Large intestine (tissue), 3 donors: Measurements from ENCODE around the gene SLC35E4. TPM values are rescaled to one million over a fixed set of nuclear protein-coding genes. Genes with fewer than 3 reads are reported as not detected.
A peak's percentile ranks its signal among the peaks of the same experiment; 100 is the strongest.

Source experiments
- DNase-seq, 2 donors: peaks; one replicate each; pipeline versions ENCODE4 v3.0.0 to v3.0.0-alpha.2; 2013
- H3K27ac ChIP-seq: one replicate; pipeline ENCODE4 v1.5.1; 2013; ENCODE audit warnings: low read length
- H3K27me3 ChIP-seq: 2 replicates; pipeline ENCODE4 v1.6.1; 2013; ENCODE audit warnings: low read length; ENCODE audit not compliant: control insufficient read depth, insufficient read depth
- H3K36me3 ChIP-seq: 2 replicates; pipeline ENCODE4 v1.6.1; 2013; ENCODE audit warnings: low read length; ENCODE audit not compliant: control insufficient read depth, insufficient read depth
- H3K4me1 ChIP-seq: one replicate; pipeline ENCODE4 v1.6.1; 2013; ENCODE audit warnings: low read length; ENCODE audit not compliant: control insufficient read depth, insufficient read depth
- H3K4me3 ChIP-seq: one replicate; pipeline ENCODE4 v1.5.1; 2013; ENCODE audit warnings: low read length
- H3K9me3 ChIP-seq: one replicate; pipeline ENCODE4 v1.6.1; 2013; ENCODE audit warnings: mild to moderate bottlenecking, low read depth, low read length, moderate library complexity; ENCODE audit not compliant: control insufficient read depth
- WGBS: methylation state at CpG from one replicate; pipeline ENCODE4 v1.1.5; 2013; ENCODE audit warnings: low lambda C conversion rate; ENCODE audit not compliant: insufficient coverage; 5-methylcytosine and 5-hydroxymethylcytosine counted together
- polyA plus RNA-seq: library from polyadenylated mRNA; unstranded; fragments of 120-200 nt; gene quantifications from one replicate; pipeline ENCODE4 v1.2.1, GENCODE V29; 2013

The SLC35E4 gene
- polyA plus RNA-seq, 1 donor, result 1.2 TPM

DNA sequence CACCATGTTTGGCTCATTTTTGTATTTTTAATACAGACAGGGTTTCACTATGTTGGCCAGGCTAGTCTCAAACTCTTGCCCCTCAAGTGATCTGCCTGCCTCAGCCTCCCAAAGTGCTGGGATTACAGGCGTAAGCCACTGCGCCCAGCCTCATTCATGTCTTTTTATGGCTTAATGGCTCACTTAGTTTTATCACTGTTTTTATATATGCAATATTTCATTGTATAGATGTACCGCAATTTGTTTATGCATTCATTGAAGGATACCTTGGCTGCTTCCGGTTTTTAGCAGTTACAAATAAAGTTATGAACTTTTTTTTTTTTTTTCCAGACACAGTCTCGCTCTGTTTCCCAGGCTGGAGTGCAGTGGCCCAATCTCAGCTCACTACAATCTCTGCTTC, 34.1 kb upstream of the SLC35E4 start:
- Histone ChIP-seq H3K4me3 (no peak overlapping the region), H3K27me3 (no peaks in the 10 kb centered on the region), H3K9me3 (no peaks in the 10 kb centered on the region), H3K27ac (no peak overlapping the region), H3K4me1 (peaks cover 5% of the 10 kb centered on the region), H3K36me3 (no peaks in the 10 kb centered on the region)
- 88% methylated on average over 2 of the region's 5 CpGs for WGBS
- DNase-seq, result no peak

DNA sequence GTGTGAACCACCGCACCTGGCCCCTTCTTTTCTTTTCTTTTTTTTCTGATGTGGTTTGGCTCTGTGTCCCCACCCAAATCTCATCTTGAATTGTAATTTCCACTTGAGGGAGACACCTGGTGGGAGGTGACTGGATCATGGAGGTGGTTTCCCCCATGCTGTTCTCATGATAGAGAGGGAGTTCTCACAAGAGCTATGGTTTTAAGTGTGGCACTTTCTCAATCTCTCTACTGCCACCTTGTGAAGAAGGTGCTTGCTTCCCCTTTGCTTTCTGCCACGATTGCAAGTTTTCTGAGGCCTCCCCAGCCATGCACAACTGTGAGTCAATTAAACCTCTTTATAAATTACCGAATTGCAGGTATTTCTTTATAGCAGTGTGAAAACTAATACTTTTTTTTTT, 33.5 kb upstream of the SLC35E4 start:
- Histone ChIP-seq H3K27ac (no peak overlapping the region), H3K4me1 (peaks cover 5% of the 10 kb centered on the region), H3K9me3 (no peaks in the 10 kb centered on the region), H3K36me3 (no peaks in the 10 kb centered on the region), H3K4me3 (no peak overlapping the region), H3K27me3 (no peaks in the 10 kb centered on the region)
- peak in 1 of 2 donors; percentile 43 for DNase-seq
- WGBS, result no CpG with 5 or more reads among the region's 3 CpGs

DNA sequence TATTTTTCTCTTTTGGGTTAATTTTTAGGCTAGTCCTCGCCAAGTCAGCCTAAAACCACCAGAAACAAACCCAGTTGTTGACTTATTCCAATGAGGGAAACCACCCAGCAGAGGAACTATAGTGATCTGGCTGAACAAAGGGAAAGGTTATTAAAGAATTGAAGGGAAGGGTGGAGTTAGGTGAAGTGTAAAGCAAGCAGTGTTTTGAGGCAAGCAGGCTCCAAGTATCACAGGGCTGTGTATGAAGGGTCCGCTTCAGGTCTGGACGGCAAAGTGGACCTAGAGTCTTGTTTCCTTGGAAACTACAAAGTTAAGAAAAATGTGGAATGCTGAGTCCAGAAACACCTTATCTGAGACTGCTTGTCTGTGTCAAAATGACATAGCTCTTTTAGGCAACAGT, 31.8 kb upstream of the SLC35E4 start:
- no peaks in the 10 kb centered on the region for H3K9me3 ChIP-seq
- no peaks in the 10 kb centered on the region for H3K36me3 ChIP-seq
- DNase-seq, result no peak
- H3K4me3 ChIP-seq, result no peak overlapping the region
- peaks cover 23% of the 10 kb centered on the region for H3K4me1 ChIP-seq
- no CpG with 5 or more reads among the region's 3 CpGs for WGBS
- H3K27me3 ChIP-seq, result no peaks in the 10 kb centered on the region
- no peak overlapping the region for H3K27ac ChIP-seq

DNA sequence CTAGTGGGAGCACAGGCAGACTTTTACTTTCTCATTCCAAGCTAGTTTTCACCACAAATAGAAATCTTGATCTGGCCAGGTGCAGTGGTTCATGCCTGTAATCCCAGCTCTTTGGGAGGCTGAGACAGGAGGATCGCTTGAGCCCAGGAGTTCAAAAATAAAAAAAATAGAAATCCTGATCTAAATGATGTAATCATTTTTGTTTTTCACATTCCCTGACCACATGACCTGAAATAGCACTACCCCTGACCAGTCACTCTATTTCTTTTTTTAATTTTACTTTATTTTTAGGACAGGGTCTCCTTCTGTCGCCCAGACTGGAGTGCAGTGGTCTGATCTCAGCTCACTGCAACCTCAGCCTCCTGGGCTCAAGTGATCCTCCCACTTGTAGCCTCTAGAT, 30.9 kb upstream of the SLC35E4 start:
- Histone ChIP-seq H3K4me3 (no peak overlapping the region), H3K4me1 (peaks cover 29% of the 10 kb centered on the region)

DNA sequence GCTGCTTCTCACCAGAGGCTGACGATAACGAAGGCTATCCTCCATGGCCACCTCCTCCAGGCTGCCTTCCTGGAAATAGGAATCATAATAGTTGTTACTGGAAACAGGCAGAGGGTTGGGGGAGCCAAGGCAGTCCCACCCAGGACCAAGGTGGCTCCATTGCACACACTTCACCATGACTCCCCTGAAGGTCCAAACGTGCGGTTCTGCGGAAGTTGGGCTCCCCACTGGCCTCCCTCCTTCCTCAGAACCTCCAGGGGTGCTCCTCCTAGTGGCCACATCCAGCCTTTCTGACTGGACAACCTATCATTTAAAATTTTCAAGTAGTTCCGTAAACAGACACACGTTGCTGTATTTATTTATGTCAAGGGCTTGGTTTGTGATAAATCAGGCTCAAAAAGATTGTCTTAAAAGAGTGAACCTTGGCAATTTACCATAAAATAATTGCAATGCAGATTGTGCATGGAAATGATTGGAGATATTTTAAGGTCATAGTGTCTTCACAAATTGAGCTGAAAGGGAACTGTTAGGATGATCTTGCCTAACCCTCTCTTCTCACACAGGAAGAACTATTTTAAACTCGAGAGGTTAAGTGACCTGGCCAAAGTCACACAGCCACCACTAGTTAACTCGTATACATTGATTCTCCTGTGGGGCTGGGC, 30.0 kb upstream of the SLC35E4 start:
- no peaks in the 10 kb centered on the region for H3K27me3 ChIP-seq
- no peaks in the 10 kb centered on the region for H3K36me3 ChIP-seq
- DNase-seq, result peak; percentile 43 to 48
- H3K27ac ChIP-seq, result peak overlapping the region; percentile 90
- H3K4me3 ChIP-seq, result peak overlapping the region; percentile 61
- no peaks in the 10 kb centered on the region for H3K9me3 ChIP-seq
- H3K4me1 ChIP-seq, result peaks cover 31% of the 10 kb centered on the region
- WGBS, result 0% methylated on average over 2 of the region's 9 CpGs

More for the DNA sequence above, 30.9 kb upstream of the SLC35E4 start:
- no peak for DNase-seq
- Histone ChIP-seq H3K36me3 (no peaks in the 10 kb centered on the region), H3K27ac (no peak overlapping the region), H3K9me3 (no peaks in the 10 kb centered on the region), H3K27me3 (no peaks in the 10 kb centered on the region)
- 100% methylated on average over 1 of the region's 2 CpGs for WGBS

DNA sequence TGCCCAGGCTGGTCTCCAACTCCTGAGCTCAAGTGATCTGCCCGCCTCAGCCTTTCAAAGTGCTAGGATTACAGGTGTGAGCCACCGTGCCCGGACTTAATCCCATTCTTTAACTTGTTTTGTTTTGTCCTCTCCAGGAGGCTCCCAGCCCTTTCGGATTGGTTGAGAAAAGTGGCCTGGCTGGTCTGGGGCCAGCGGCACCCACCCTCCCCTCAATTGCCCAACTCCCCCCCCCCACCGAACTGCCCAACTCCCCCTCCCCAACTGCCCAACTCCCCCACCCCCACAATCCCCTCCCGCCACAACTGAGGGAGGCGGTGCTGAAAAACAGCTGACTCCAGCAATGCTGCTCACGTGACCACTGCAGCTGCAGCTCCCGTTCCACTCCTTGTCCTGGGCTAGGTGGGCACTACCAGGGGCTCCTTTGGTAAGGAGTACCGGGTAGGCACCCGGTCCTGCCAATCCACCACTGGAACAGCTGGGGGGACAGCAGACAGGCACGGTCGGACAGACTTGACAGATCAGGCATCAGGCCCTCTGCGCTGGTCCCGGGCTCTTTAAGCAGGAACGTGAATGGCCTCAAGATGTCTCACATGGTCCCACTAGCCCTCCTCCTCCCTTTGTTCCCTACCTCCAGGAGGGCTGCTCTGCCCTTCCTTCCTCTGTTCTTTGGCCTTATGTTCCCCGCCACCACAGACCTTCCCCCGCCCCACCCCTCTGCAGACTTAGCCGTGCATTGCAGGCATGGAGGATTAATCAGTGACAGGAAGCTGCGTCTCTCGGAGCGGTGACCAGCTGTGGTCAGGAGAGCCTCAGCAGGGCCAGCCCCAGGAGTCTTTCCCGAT, 28.9 kb upstream of the SLC35E4 start, which contains the start of gene TCN2:
Gene TCN2, plus strand, starts transcription at position 720 of the 845 bp plus-strand sequence. CDS start 158 bp downstream, outside the sequence.
- Histone ChIP-seq H3K9me3 (no peaks in the 10 kb centered on the region), H3K4me1 (peaks cover 31% of the 10 kb centered on the region), H3K27ac (peak within 1 kb of the TSS; percentile 90), H3K4me3 (peak within 1 kb of the TSS; percentile 61), H3K27me3 (no peaks in the 10 kb centered on the region), H3K36me3 (peaks cover 6% of the 10 kb centered on the region)
- no CpG with 5 or more reads among the region's 24 CpGs for WGBS
- DNase-seq, result peak; percentile 79 to 85

DNA sequence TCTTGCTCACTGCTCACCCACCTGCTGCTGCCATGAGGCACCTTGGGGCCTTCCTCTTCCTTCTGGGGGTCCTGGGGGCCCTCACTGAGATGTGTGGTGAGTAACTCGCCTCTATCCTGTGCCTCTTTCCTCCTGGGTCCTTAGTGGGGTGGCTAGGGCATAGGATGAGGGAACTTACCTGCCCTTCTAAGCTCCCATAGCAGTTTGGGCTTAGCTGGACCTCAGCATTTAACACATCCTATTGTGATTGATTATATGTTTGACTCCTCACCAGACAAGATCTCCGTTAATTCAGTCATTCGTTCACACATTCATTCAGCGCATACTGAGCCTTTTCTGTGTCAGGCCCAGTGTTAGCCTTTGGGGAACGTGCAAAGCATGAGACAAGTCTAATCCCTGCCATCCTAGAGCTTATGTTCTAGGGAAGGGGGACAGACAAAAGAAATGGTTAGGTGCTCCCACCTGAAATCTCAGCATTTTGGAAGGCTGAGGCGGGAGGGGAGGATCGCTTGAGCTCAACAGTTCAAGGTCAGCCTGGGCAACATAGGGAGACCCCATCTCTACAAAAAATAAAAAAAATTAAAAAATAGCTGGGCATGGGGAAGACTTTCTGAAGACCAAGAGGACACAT, 28.2 kb upstream of the SLC35E4 start:
- Histone ChIP-seq H3K27ac (peak overlapping the region; percentile 90), H3K4me3 (peak overlapping the region; percentile 61), H3K36me3 (peaks cover 6% of the 10 kb centered on the region), H3K4me1 (peaks cover 31% of the 10 kb centered on the region), H3K27me3 (no peaks in the 10 kb centered on the region), H3K9me3 (no peaks in the 10 kb centered on the region)
- no peak for DNase-seq
- no CpG with 5 or more reads among the region's 7 CpGs for WGBS

DNA sequence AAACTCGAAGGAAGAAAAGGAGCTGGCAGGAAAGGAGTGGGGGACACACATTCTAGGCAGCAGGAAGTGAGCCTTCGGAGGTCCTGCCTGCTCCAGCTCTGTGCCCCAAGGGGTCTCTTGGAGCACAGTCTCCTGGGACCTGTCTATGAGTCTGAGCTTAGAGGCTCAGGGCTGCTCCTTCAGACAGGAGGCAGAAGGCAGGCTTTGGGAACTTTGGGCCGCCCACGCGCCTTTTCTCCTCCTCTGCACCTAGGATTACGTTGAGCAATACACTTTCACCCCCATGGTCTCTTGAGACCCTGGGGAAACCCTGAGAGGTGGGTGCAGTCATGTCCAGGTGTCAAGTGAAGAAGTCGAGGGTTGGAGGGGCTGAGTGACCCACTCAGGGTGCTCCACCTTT, 27.6 kb upstream of the SLC35E4 start:
- peaks cover 31% of the 10 kb centered on the region for H3K4me1 ChIP-seq
- H3K4me3 ChIP-seq, result no peak overlapping the region
- peak overlapping the region; percentile 90 for H3K27ac ChIP-seq
- no peaks in the 10 kb centered on the region for H3K9me3 ChIP-seq
- DNase-seq, result no peak
- WGBS, result no CpG with 5 or more reads among the region's 7 CpGs
- H3K36me3 ChIP-seq, result peaks cover 11% of the 10 kb centered on the region
- H3K27me3 ChIP-seq, result no peaks in the 10 kb centered on the region

DNA sequence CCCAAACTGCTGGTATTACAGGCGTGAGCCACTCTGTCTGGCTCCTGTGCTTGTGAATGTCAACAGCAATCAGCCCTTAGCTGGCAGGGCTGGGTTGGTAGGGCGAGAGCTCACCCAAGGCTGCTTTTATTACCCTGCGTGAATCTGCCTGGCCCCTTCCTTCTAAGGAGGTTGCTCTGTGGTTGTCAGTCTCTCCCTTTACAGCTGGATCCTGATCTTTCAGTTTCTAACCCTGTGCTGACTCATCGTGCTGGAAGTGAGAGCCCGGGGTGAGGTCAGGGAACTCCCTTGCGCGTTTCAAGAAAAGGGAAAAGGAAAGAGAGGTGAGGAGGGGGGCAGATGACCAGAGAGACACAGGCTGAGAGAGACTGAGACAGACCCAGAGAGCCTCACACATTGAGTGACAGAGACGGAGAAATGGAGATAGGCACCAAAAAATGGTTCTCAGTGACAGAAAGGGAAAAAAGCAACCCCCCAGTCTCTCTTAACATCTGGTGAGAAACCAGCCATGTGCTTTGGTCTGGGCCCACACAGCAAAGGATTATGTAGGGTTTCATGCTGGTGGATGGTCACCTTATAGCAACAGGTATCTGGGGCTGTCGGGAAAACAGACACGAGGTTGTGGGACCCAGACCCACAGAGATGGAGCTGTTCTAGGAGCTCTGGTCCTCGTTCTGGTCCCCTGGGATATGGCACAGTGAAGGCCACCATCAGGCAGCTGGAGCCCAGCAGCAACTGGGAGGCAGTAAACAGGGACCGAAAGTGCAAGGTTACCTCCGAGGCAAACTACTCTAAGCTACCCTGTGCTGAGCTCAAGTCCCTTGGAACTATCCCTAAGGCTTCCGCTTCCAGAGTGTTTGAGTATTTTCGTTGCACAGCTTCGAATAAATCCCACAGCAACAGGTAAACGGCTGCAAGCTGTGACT, 26.1 kb upstream of the SLC35E4 start:
- Histone ChIP-seq H3K27ac (peak overlapping the region; percentile 90), H3K9me3 (no peaks in the 10 kb centered on the region), H3K27me3 (no peaks in the 10 kb centered on the region), H3K4me1 (peaks cover 31% of the 10 kb centered on the region), H3K36me3 (peaks cover 17% of the 10 kb centered on the region), H3K4me3 (no peak overlapping the region)
- DNase-seq, result peak; percentile 93 to 97
- WGBS, result 21% methylated on average over 4 of the region's 17 CpGs
